ENCODE results near the gene WBP4. TPM values are rescaled to one million over a fixed set of nuclear protein-coding genes. Genes with fewer than 3 reads are reported as not detected.
"Not testable (repeated sequence)": the region's sequence is repeated elsewhere in the genome, so short reads cannot be mapped to it uniquely, and the experiment has no call there.

WBP4 gene
- total and polyA plus RNA-seq, 7 experiments from 2014 or later: 2.8 to 9.8 (median 6.6) TPM

GRCh38 chr13:41131189-41131588, 69.9 kb downstream of the WBP4 start:
- H3K4me3 ChIP-seq (ENCODE audit: low read length): peak overlapping the region; percentile 7
- H3K4me1 ChIP-seq (ENCODE audit: control insufficient read depth in 2 of 2, insufficient read depth in 2 of 2, low read length in 2 of 2): peaks cover 15 to 24% of the 10 kb centered on the region in 2 donors
- H3K36me3 ChIP-seq (ENCODE audit: control insufficient read depth in 2 of 3, insufficient read depth in 3 of 3, low read length in 3 of 3); H3K27me3 ChIP-seq (ENCODE audit: control insufficient read depth in 2 of 2, insufficient read depth in 2 of 2, low read length in 2 of 2); CTCF ChIA-PET; H3K9me3 Mint-ChIP-seq; H3K27ac ChIP-seq (ENCODE audit: low read depth, low read length); ATAC-seq; DNase-seq; H3K27me3 Mint-ChIP-seq; H3K9me3 ChIP-seq (ENCODE audit: control insufficient read depth in 2 of 3, low read length in 3 of 3); POLR2A ChIA-PET: not testable (repeated sequence)
- peak overlapping the region; percentile 94 to 99 (median 98) for H3K4me3 Mint-ChIP-seq
- H3K27ac Mint-ChIP-seq: peak overlapping the region; percentile 13 to 97 (median 58)
- peaks cover 4 to 18% (median 12%) of the 10 kb centered on the region in 5 donors for H3K36me3 Mint-ChIP-seq
- intact Hi-C loops (cut with micrococcal nuclease): loop anchor here (5.0 to 10.0 kb wide), 8 partner anchors 54 to 916 kb away; partner anchors contain the start of genes DGKH (in 1 of the 2) and RGCC (in 1 of the 2)
- H3K4me1 Mint-ChIP-seq: peaks cover 30 to 64% (median 53%) of the 10 kb centered on the region in 7 donors

DNA sequence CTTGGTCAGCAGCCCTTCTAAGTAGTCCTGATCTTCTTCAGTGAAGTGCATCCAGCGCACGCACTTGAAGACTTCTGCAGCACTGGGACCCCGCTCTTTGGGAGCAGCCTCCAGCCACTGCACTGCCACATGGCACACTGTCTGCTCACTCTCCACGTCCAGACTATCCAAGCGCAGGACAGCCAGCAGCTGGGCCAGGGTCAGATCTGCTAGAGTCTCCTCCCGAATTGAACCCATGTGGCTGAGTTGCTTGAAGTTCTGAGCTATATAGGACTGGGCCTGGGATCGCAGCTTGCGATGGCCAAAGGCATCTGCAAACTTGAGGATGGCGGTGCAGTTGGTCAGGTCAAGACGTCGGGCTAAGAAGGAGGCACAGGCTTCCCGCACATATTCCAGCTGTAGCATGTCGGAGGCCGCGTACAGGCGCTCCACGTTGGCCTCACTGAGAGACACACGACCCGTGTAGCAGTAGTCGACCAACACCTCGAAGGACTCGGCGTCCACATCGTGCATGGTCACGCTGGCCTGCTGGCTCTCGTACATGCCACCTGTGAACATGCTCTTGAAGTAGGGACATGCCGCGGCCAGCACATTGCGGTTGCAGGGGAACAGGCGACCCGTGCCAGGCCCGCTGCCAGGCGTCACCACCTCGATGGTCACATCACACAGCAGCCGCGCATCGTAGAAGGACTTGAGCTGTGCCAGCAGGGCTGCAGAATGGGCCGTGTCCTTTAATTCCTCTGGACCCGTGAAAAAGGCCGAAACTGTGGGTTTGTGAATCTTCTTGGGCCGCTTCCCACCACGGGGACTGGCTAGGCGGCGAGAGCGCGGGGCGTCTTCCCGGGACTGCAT, 70.6 kb downstream of the WBP4 start:
- Histone ChIP-seq H3K4me3 (ENCODE audit: low read length) (peak overlapping the region; percentile 77), H3K27ac (ENCODE audit: low read depth, low read length) (peak overlapping the region; percentile 67), H3K4me1 (ENCODE audit: control insufficient read depth in 2 of 2, insufficient read depth in 2 of 2, low read length in 2 of 2) (peaks cover 15 to 24% of the 10 kb centered on the region in 2 donors)
- Mint-ChIP-seq H3K36me3 (peaks cover 0 to 17% (median 9%) of the 10 kb centered on the region in 5 donors), H3K4me3 (peak overlapping the region; percentile 94 to 99 (median 98)), H3K4me1 (peaks cover 32 to 64% (median 53%) of the 10 kb centered on the region in 7 donors), H3K27ac (peak overlapping the region; percentile 91 to 97 (median 93))
- H3K27me3 Mint-ChIP-seq; H3K27me3 ChIP-seq (ENCODE audit: control insufficient read depth in 2 of 2, insufficient read depth in 2 of 2, low read length in 2 of 2); H3K9me3 Mint-ChIP-seq; H3K36me3 ChIP-seq (ENCODE audit: control insufficient read depth in 2 of 3, insufficient read depth in 3 of 3, low read length in 3 of 3); POLR2A ChIA-PET; H3K9me3 ChIP-seq (ENCODE audit: control insufficient read depth in 2 of 3, low read length in 3 of 3); CTCF ChIA-PET: not testable (repeated sequence)
- peak in 2 of 9 donors; percentile 10 to 24 for DNase-seq
- intact Hi-C loops (cut with micrococcal nuclease): loop anchor here (1.0 to 10.0 kb wide), 18 partner anchors 55 to 1141 kb away; partner anchors contain the start of genes KBTBD7 (in 2 of the 2), MRPS31 (in 2 of the 2), MTRF1 (in 2 of the 2) and NAA16 (in 2 of the 2)
- peak; percentile 4 for ATAC-seq

- Histone ChIP-seq H3K4me1 (ENCODE audit: control insufficient read depth in 2 of 2, insufficient read depth in 2 of 2, low read length in 2 of 2) (peaks cover 15 to 24% of the 10 kb centered on the region in 2 donors), H3K36me3 (ENCODE audit: control insufficient read depth in 2 of 3, insufficient read depth in 3 of 3, low read length in 3 of 3) (peaks cover 0 to 5% (median 0%) of the 10 kb centered on the region in 3 experiments), H3K27ac (ENCODE audit: low read depth, low read length) (peak within 1 kb of the TSS; percentile 67), H3K27me3 (ENCODE audit: control insufficient read depth in 2 of 2, insufficient read depth in 2 of 2, low read length in 2 of 2) (no peaks in the 10 kb centered on the region), H3K9me3 (ENCODE audit: control insufficient read depth in 2 of 3, low read length in 3 of 3) (no peaks in the 10 kb centered on the region), H3K4me3 (ENCODE audit: low read length) (peak within 1 kb of the TSS; percentile 77)
- Mint-ChIP-seq H3K9me3 (peaks cover 0 to 3% (median 0%) of the 10 kb centered on the region in 11 donors), H3K36me3 (peaks cover 0 to 17% (median 14%) of the 10 kb centered on the region in 5 donors), H3K27me3 (no peaks in the 10 kb centered on the region), H3K4me1 (peaks cover 32 to 60% (median 54%) of the 10 kb centered on the region in 7 donors), H3K27ac (peak within 1 kb of the TSS; percentile 91 to 97 (median 93)), H3K4me3 (peak within 1 kb of the TSS; percentile 94 to 99 (median 98))
- DNase-seq (peak; percentile 76 to 93 (median 87)), ATAC-seq (peak; percentile 98)
- ChIA-PET CTCF (no interaction called here), POLR2A (no interaction called here)
- intact Hi-C loops (cut with micrococcal nuclease): loop anchor here (1.0 to 10.0 kb wide), 18 partner anchors 55 to 1140 kb away; partner anchors contain the start of genes KBTBD7 (in 2 of the 2), MRPS31 (in 2 of the 2), MTRF1 (in 2 of the 2) and NAA16 (in 2 of the 2)
These were observed 71.3 kb downstream of the WBP4 start, which contains the start of gene KBTBD6 for GRCh38 chr13:41132512-41133152. Gene KBTBD6 (minus strand): TSS chr13:41132802. CDS start chr13:41132511, 291 bp downstream.

Small RNA genes lying within 50 kb of the gene (microRNA-seq; reads per million reads assigned to microRNA genes)
- gene MIR3168 (ENCODE audit: borderline microRNAs expressed): not detected

Other genes with a start within 250 kb of the WBP4 start
- 100 to 1,000 TPM; 117 to 193 (median 180) TPM for gene ELF1, start 42.2 kb upstream of the WBP4 start, total RNA-seq
- gene ELF1, start 42.2 kb upstream of the WBP4 start, polyA plus RNA-seq: 100 to 1,000 TPM; 134 to 142 TPM
- 1 to 10 TPM; 3.9 to 9.2 (median 7.7) TPM for gene KBTBD6, start 71.3 kb downstream of the WBP4 start, total RNA-seq
- gene KBTBD6, start 71.3 kb downstream of the WBP4 start, polyA plus RNA-seq: 1 to 10 TPM; 3.0 to 3.2 TPM
- gene KBTBD7, start 133.1 kb downstream of the WBP4 start, total RNA-seq: 10 to 100 TPM in 3 of 5 experiments, 1 to 10 TPM in 2; 2.8 to 12.9 (median 11.5) TPM
- gene KBTBD7, start 133.1 kb downstream of the WBP4 start, polyA plus RNA-seq: 10 to 100 TPM in 1 of 2 donors, 1 to 10 TPM in 1; 6.5 to 12.1 TPM
- 10 to 100 TPM; 21.7 to 38.2 (median 30.9) TPM for gene MTRF1, start 202.1 kb downstream of the WBP4 start, total RNA-seq
- 10 to 100 TPM; 11.8 to 16.6 TPM for gene MTRF1, start 202.1 kb downstream of the WBP4 start, polyA plus RNA-seq
- 10 to 100 TPM; 30.6 to 99.6 (median 90.4) TPM for gene NAA16, start 249.8 kb downstream of the WBP4 start, total RNA-seq
- 10 to 100 TPM; 15.8 to 35.7 TPM for gene NAA16, start 249.8 kb downstream of the WBP4 start, polyA plus RNA-seq

Measured in naive thymus-derived CD4-positive, alpha-beta T cell (primary cell).